Panc1 (cell line): ENCODE results near the gene RPH3AL. TPM values are rescaled to one million over a fixed set of nuclear protein-coding genes. Genes with fewer than 3 reads are reported as not detected.
"Not testable (repeated sequence)": the region's sequence is repeated elsewhere in the genome, so short reads cannot be mapped to it uniquely, and the experiment has no call there.

Source experiments
- ATAC-seq: fragments of 200-7000 bp; cut with Tn5 transposase; 2 replicates; pipeline ENCODE4 v1.9.1; 2020; ENCODE audit warnings: mild to moderate bottlenecking, moderate library complexity
- BruUV-seq: library from RNA; stranded (reverse); fragments of 400-500 nt; replicated peaks from 2 replicates; lab custom pipeline; 2021; lab: Mats Ljungman, UMichigan
- CTCF ChIA-PET: fragments of 300-600 bp; sonication (Branson Sonifier 250); formaldehyde crosslinking; loops from one replicate; lab custom pipeline; 2022; ENCODE audit warnings: antibody characterized with exemption; lab: Charles Lee
- POLR2A ChIA-PET: fragments of 300-600 bp; sonication (Branson Sonifier 250); formaldehyde crosslinking; loops from one replicate; lab custom pipeline; 2022; ENCODE audit warnings: antibody characterized with exemption; lab: Charles Lee
- DNase-seq: peaks from one replicate; pipeline ENCODE4 v3.0.0-alpha.2; 2010; ENCODE audit warnings: low read depth, low spot score
- H3K27ac ChIP-seq: 2 replicates; pipeline ENCODE4 v1.5.1; 2011; ENCODE audit warnings: mild to moderate bottlenecking, low read length, inconsistent platforms
- H3K27me3 ChIP-seq: fragments of 200-500 bp; sonication (Bioruptor generic); 2 replicates; pipeline ENCODE4 v1.6.0; 2014; ENCODE audit warnings: low read length, inconsistent platforms; ENCODE audit not compliant: control insufficient read depth, insufficient read depth
- H3K36me3 ChIP-seq: fragments of 200-500 bp; sonication (Bioruptor generic); 2 replicates; pipeline ENCODE4 v1.5.1; 2014; ENCODE audit warnings: inconsistent platforms, mild to moderate bottlenecking, low read length, moderate library complexity; ENCODE audit not compliant: control insufficient read depth, insufficient read depth
- H3K4me1 ChIP-seq: 2 replicates; pipeline ENCODE4 v1.5.1; 2011; ENCODE audit warnings: inconsistent platforms, mild to moderate bottlenecking, low read length, moderate library complexity; ENCODE audit not compliant: control insufficient read depth, insufficient read depth
- H3K4me3 ChIP-seq, 2 experiments: 2 replicates each; pipeline ENCODE4 v1.5.1; 2011 to 2012; ENCODE audit warnings: low read depth in 2 of 2, low read length in 2 of 2, mild to moderate bottlenecking in 2 of 2, inconsistent platforms in 1 of 2, moderate library complexity in 1 of 2
- H3K9me3 ChIP-seq: fragments of 200-500 bp; sonication (Bioruptor generic); 2 replicates; pipeline ENCODE4 v1.5.1; 2014; ENCODE audit warnings: low read depth, mild to moderate bottlenecking, inconsistent platforms, low read length, moderate library complexity; ENCODE audit not compliant: control insufficient read depth, insufficient read depth
- POLR2AphosphoS5 ChIP-seq: IDR thresholded peaks from 2 replicates; pipeline ENCODE4 v1.6.1; 2012; ENCODE audit warnings: mild to moderate bottlenecking, low read depth, low read length, moderate library complexity
- SIN3A ChIP-seq: IDR thresholded peaks from 2 replicates; pipeline ENCODE4 v1.6.1; 2012; ENCODE audit warnings: low read depth, mild to moderate bottlenecking, low read length, moderate library complexity, borderline replicate concordance; ENCODE audit not compliant: insufficient read depth
- TCF7L2 ChIP-seq: IDR thresholded peaks from 2 replicates; pipeline ENCODE4 v1.6.1; 2011; ENCODE audit warnings: mild to moderate bottlenecking, low read depth, low read length, inconsistent platforms
- in situ Hi-C: cut with HindIII; loops from 2 replicates; pipeline ENCODE4 v1.10.0; 2016; ENCODE audit warnings: low sequenced_read_pairs, low pct_unique_long_range_greater_than_20kb
- intact Hi-C: fragments of 100-400 bp; cut with micrococcal nuclease; formaldehyde crosslinking; loops from one replicate; pipeline ENCODE4 v1.10.0; 2022; ENCODE audit not compliant: unreplicated experiment
- total RNA-seq: library from RNA; stranded (reverse); gene quantifications from one replicate; pipeline ENCODE4 v1.2.1, GENCODE V29; 2021; ENCODE audit not compliant: unreplicated experiment
- TF ChIP-seq, protein P1 (sequence below), 2 experiments: IDR thresholded peaks; 2 replicates each; pipeline ENCODE4 v1.6.1; 2011 to 2012; ENCODE audit warnings: low read depth in 2 of 2, control low read depth in 1 of 2, low read length in 1 of 2, mild to moderate bottlenecking in 1 of 2, moderate library complexity in 1 of 2; ENCODE audit not compliant: insufficient read depth in 1 of 2
- TF ChIP-seq, protein P2 (sequence below): fragments of 450-650 bp; IDR thresholded peaks from 2 replicates; pipeline ENCODE4 v1.5.1; 2017; ENCODE audit warnings: mild to moderate bottlenecking

Gene RPH3AL
- total RNA-seq, 1 experiment from 2014 or later = 2.2 TPM

DNA sequence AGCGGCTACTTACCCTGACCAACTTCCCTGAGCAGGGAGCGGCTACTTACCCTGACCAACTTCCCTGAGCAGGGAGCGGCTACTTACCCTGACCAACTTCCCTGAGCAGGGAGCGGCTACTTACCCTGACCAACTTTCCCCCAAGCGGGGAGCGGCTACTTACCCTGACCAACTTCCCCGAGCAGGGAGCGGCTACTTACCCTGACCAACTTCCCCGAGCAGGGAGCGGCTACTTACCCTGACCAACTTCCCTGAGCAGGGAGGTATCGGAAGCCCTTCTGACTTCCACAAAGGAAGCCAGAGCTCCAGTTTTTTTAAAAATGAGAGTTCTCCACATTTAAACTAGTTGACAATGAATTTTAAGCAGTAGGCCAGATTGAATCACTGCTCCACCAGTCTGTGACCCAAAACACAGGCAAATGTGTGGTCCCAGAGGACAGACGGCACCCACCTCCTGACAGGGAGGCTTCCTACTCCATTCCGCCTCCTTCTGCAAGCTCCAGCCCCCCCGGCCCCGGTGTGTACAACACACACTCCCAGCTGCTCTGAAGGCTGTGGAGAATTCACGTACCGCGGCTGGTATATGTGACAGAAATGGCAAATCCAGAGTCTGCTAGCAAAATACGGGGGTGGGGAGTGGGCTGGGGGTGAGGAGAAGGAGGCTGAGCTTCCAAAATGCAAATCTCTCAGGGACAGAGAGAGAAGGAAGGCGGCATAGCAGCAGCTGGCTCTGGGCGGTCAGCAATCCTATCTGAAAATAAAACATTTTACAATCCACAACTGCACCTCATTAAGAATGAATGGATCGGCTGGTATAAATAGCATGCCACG is 118.2 kb downstream of the RPH3AL start:
- in situ Hi-C loops, H3K36me3 ChIP-seq, DNase-seq, H3K27ac ChIP-seq, CTCF ChIA-PET, H3K9me3 ChIP-seq, BruUV-seq, POLR2A ChIA-PET, H3K4me1 ChIP-seq, ATAC-seq, intact Hi-C loops, H3K27me3 ChIP-seq, H3K4me3 ChIP-seq: not testable (repeated sequence)

DNA sequence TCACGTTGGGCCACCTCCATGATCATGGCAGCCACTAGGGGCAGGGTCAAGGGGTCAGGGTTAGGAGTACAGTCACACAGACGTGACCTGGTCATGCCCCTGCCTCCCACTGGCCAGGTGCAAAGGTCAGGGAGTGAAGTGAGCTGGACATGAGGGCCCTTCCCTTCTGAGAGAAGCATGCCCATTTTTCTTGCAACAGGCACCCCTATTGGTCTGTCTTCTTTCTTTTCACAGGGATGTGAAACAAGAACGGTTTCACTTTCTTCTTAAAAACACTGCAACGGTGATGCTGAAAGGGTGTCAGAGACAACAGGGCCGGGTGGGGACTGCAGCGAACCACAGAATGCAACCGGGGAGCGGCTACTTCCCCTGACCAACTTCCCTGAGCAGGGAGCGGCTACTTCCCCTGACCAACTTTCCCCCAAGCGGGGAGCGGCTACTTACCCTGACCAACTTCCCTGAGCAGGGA is 119.1 kb downstream of the RPH3AL start:
- no peak for ATAC-seq

DNA sequence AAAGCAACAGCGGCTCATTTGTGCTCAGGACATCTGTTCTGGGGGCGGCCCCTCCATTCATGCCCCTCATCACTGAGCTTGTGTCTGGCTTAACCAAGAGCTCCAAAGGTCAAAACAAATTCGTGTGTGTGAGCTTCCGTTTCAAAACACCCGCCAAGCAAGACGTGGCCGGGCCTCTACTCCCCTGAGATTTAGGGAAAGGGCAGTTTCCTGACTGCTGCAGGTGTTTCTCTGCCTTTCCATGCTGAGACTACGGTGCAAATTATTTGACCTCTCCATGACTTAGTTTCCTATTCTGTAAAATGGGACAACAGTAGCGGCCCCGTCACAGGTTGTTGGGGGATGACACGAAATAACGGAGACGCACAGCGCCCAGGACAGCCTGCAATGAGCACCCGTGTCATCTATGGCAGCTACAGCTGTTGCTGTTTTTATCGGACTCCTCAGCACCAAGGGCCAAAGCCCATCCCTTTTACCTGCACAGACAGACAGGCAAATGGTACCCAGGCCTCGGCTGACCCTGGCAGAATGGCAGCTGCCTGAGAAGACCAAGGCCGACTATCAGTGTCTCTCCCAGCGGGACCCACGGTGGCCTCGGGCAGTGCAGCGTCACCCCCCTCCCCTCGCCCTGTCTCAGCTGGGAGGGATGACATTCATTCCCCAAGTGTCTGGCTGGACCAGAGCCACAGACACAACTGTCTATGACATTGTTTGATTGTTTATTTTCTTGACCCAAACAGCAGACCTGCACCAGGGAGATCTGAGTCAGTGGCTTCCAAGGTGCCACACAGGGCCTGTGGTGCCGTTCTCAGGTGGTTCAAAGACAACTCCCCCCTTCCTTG is 120.4 kb downstream of the RPH3AL start:
- no peak overlapping the region for H3K27ac ChIP-seq
- CTCF ChIA-PET = no interaction called here
- no peaks in the 10 kb centered on the region for H3K4me1 ChIP-seq
- H3K27me3 ChIP-seq = no peaks in the 10 kb centered on the region
- in situ Hi-C loops (no loop called here), intact Hi-C loops (no loop called here)
- TF ChIP-seq, protein P1, sequence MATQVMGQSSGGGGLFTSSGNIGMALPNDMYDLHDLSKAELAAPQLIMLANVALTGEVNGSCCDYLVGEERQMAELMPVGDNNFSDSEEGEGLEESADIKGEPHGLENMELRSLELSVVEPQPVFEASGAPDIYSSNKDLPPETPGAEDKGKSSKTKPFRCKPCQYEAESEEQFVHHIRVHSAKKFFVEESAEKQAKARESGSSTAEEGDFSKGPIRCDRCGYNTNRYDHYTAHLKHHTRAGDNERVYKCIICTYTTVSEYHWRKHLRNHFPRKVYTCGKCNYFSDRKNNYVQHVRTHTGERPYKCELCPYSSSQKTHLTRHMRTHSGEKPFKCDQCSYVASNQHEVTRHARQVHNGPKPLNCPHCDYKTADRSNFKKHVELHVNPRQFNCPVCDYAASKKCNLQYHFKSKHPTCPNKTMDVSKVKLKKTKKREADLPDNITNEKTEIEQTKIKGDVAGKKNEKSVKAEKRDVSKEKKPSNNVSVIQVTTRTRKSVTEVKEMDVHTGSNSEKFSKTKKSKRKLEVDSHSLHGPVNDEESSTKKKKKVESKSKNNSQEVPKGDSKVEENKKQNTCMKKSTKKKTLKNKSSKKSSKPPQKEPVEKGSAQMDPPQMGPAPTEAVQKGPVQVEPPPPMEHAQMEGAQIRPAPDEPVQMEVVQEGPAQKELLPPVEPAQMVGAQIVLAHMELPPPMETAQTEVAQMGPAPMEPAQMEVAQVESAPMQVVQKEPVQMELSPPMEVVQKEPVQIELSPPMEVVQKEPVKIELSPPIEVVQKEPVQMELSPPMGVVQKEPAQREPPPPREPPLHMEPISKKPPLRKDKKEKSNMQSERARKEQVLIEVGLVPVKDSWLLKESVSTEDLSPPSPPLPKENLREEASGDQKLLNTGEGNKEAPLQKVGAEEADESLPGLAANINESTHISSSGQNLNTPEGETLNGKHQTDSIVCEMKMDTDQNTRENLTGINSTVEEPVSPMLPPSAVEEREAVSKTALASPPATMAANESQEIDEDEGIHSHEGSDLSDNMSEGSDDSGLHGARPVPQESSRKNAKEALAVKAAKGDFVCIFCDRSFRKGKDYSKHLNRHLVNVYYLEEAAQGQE (IDR thresholded peaks at IDR 0.05; ENCODE audit: insufficient read depth in 1 of 2, low read depth in 2 of 2, low read length in 1 of 2) = no peak
- TF ChIP-seq TCF7L2 (no peak), POLR2AphosphoS5 (no peak), SIN3A (no peak)
- TF ChIP-seq, protein P2, sequence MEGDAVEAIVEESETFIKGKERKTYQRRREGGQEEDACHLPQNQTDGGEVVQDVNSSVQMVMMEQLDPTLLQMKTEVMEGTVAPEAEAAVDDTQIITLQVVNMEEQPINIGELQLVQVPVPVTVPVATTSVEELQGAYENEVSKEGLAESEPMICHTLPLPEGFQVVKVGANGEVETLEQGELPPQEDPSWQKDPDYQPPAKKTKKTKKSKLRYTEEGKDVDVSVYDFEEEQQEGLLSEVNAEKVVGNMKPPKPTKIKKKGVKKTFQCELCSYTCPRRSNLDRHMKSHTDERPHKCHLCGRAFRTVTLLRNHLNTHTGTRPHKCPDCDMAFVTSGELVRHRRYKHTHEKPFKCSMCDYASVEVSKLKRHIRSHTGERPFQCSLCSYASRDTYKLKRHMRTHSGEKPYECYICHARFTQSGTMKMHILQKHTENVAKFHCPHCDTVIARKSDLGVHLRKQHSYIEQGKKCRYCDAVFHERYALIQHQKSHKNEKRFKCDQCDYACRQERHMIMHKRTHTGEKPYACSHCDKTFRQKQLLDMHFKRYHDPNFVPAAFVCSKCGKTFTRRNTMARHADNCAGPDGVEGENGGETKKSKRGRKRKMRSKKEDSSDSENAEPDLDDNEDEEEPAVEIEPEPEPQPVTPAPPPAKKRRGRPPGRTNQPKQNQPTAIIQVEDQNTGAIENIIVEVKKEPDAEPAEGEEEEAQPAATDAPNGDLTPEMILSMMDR = no peak
- DNase-seq (no peak), ATAC-seq (no peak)
- no TSS peak for BruUV-seq
- POLR2A ChIA-PET = no interaction called here
- H3K4me3 ChIP-seq = no peak overlapping the region
- H3K36me3 ChIP-seq = no peaks in the 10 kb centered on the region
- H3K9me3 ChIP-seq = no peaks in the 10 kb centered on the region

More for the DNA sequence above, 119.1 kb downstream of the RPH3AL start:
- TF ChIP-seq, protein P2 = no peak
- TF ChIP-seq SIN3A (no peak), POLR2AphosphoS5 (no peak), TCF7L2 (no peak)
- intact Hi-C loops = no loop called here
- ChIA-PET POLR2A (interaction anchor here (0.7 kb wide), 1 partner anchor 166 kb away, joined by 4 read pairs; no protein-coding TSS in a partner anchor), CTCF (no interaction called here)
- Histone ChIP-seq H3K4me1 (no peaks in the 10 kb centered on the region), H3K36me3 (no peaks in the 10 kb centered on the region), H3K4me3 (no peak overlapping the region), H3K27me3 (no peaks in the 10 kb centered on the region), H3K27ac (no peak overlapping the region), H3K9me3 (no peaks in the 10 kb centered on the region)
- no TSS peak for BruUV-seq
- no peak for DNase-seq
- in situ Hi-C loops = no loop called here
